Sciatic nerve (tissue), 2 donors: ENCODE measurements around the gene RILPL1. TPM values are rescaled to one million over a fixed set of nuclear protein-coding genes. Genes with fewer than 3 reads are reported as not detected.
A peak's percentile ranks its signal among the peaks of the same experiment; 100 is the strongest.
"Not testable (repeated sequence)": the region's sequence is repeated elsewhere in the genome, so short reads cannot be mapped to it uniquely, and the experiment has no call there.

ENCODE experiments used
- ATAC-seq: fragments of 200-7000 bp; cut with Tn5 transposase; one replicate; pipeline ENCODE4 v1.9.1; 2020; ENCODE audit warnings: mild to moderate bottlenecking, moderate library complexity
- DNase-seq: peaks from one replicate; pipeline ENCODE4 v3.0.0-alpha.2; 2020; ENCODE audit warnings: low spot score
- intact Hi-C: fragments of 100-400 bp; cut with DNase I; formaldehyde crosslinking; loops from one replicate; pipeline ENCODE4 v1.14.2; 2022
- microRNA-seq: library from miRNA; unstranded; fragments of <30 nt; microRNA quantifications from one replicate; pipeline ENCODE4 v1.2.0, GENCODE V29; 2020
- total RNA-seq: library from RNA; stranded (reverse); fragmentation: NEBNext Ultra II Directional; extraction: Animal tissue kit (Norgen Biotek cat#: 25700); gene quantifications from one replicate; pipeline ENCODE4 v1.2.1, GENCODE V29; 2021
- donor health status: DM: no; HTN: no; CAD: no.
- donor health status: DM: no; HTN: no; CAD: no.

Gene RILPL1
- total RNA-seq, 1 donor from 2014 or later: 24.7 TPM

DNA sequence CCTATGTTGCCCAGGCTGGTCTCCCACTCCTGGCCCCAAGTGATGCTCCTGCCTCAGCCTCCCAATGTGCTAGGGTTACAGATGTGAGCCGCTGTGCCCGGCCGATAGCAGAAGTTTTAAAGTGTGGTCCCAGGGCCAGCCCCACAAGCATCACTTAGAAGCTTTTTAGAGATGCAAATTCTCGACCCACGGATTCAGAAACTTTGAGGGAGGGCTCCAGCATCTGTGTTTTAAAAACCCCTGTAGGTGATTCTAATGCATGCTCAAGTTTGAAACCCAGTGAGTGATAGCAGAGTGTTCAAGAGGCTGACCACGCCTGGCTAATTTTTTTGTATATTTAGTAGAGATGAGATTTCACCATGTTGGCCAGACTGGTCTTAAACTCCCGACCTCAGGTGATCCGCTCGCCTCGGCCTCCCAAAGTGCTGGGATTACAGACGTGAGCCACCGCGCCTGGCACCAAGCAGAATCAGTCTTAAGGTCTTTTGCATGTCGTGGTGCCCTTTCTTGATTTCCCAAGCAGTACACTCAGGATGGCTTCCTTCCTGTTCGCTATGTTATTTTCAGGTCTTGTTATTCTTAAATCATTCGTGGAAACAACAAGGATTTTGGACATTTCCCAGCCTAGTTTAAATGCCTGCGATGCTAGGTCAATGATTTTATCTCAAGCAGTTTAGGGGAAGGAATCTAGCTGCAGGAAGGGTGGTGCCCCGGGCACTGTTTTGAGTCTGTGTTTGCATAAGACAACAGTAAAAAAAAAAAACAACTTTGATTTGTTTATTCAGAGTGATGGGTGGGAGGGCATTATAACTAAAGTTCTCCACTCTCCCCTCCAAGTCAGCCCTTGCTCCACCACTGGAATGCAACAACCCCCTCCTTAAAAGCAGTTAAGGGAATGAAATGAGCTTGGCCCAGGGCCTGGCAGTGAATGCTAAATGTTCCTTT, 87.9 kb downstream of the RILPL1 start:
- ATAC-seq: peak; percentile 37
- DNase-seq: no peak
- intact Hi-C loops: no loop called here

DNA sequence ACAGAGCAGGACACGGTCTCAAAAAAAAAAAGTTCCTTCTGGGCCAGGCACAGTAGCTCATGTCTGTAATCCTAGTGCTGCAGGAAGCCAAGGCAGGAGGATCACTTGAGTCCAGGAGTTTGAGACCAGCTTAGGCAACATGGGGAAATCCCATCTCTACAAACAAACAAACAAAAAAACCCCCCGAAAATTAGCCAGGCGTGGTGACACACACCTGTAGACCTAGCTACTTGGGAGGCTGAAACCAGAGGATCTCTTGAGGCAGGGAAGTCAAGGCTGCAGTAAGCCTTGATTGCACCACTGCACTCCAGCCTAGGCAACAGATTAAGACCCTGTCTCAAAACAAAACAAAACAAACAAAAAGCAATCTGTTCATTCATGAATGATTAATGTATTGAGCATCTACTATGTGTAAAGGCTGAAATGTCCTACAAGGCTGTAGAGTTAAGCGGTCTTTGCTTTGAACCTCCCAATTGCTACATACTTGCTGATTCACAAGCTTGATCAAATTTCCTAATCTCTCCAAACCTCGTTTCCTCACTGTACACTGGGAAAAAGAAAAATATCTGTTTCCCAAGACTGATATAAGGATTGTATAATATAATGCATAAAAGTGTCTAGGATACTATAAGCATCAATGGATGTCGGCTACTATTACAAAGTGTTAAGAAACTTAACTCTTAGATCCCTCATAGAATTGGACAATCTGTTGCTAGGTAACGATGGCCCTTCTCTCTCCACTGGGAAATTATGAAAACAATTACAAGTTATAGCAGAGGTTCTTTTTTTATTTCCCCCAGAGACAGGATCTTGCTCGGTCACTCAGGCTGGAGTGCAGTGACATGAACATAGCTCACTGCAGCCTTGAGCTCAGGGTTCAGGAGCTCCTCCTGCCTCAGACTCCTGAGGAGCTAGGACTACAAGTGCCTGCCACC, 89.2 kb downstream of the RILPL1 start:
- ATAC-seq (no peak), DNase-seq (no peak)
- intact Hi-C loops: no loop called here

DNA sequence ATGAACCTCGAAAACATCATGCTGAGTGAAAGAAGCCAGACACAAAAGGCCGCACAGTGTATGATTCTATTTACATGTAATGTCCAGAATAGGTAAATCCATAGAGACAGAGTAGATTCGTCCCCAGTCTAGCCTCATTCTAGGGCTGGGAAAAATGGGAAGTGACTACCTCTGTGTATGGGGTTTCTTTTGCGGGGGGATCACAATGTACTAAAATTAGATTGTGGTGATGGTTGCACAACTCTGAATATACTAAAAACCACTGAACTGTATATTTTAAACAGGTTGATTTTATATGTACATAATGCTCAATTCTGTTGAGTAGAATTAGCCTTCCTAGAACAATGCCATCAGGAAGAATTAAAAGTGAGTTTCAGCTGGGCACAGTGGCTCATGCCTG, 90.7 kb downstream of the RILPL1 start:
- intact Hi-C loops: no loop called here
- ATAC-seq (no peak), DNase-seq (no peak)

DNA sequence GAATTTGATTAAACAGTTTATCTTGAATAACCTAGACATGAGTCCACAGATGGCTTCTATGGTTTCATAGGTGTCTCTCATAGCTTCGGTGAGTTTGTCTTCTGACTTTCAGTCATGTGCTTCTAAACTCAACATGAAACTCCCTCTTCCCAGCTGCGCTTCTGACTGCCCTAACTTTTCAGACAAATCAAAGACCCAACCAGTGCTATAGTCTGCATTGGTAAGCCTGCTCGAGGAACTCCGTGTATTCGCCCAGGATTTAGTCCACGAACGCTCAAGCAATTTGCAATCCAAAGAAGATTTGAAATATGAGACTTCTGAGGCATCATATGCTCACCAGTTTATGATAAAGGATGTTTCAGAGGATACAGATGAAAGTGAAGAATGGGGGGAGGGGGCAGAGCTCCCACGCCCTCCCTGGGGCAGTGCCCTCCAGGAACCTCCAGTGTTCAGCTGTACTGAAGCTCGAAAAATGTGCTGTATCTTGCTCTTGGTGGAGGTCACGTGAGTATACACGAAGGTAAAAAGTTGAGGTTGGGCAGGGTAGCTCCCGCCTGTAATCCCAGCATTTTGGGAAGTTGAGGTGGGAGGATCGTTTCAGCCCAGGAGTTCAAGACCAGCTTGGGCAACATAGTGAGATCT, 91.9 kb downstream of the RILPL1 start:
- intact Hi-C loops: no loop called here
- ATAC-seq (no peak), DNase-seq (no peak)

DNA sequence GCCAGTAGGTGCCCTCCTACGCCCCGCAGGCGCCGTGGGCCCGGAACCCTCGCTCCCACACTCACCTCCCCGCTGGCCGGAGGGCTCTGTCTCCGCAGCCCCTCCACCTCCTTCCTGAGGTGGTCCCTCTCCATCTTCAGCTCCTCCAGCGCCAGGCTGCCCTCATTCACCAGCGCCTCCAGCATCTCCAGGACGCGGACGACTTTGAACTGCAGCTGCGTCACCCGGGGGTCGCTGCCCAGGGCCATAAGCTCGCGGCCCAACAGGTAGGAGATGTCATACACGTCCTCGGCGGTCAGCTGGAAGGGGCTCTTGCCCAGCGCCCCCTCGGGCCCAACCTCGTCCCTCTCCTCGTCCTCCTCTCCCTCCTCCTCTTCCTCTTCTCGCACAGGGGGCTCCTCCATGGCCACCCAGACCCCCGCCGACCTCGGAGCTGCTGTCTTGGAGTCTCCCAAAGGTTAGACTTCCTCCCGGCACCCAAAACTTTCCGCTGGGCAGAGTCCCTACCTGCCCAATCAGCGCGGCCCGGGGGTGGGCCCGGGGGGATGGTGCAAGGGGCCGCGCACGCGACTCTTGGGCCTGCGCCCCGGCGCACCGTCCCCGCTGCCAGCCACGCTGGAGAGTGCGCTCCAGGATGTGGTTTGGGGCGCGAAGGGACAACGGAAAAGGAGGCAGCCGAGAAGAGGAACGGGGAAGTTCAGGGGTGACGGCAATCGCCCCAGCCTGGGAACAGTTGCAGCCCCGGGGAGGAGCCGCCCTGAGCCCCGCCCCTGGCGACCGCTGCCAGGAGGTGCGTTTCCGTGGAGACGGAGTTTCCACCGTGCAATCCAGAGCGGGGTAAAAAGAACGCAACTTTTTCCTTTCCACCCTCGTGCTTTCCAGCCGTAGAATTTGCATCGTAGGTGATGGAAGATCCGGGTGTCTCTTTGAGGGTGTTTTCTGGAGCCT, 97.2 kb downstream of the RILPL1 start, which contains the start of gene RILPL2:
RILPL2 (minus strand) TSS at position 668 of the 948 bp plus-strand sequence; CDS start at position 404, 264 bp downstream.
- ATAC-seq: peak; percentile 97
- intact Hi-C loops: no loop called here
- DNase-seq: peak; percentile 94

DNA sequence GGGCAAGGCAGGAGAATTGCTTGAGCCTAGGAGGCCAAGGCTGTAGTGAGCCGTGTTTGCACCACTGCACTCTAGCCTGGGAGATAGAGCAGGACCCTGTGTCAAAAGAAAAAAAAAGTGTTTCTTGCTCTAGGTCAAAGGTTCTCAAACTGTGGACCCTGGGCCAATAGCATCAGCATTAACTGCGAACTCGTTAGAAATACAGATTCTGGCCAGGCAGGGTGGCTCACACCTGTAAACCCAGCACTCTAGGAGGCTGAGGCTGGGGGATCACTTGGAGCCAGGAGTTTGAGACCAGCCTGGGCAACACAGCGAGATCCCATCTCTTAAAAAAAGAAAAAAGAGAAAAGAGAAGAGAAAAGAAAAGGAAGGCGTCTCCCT, 97.9 kb downstream of the RILPL1 start:
- intact Hi-C loops: no loop called here
- DNase-seq: no peak
- ATAC-seq: no peak

DNA sequence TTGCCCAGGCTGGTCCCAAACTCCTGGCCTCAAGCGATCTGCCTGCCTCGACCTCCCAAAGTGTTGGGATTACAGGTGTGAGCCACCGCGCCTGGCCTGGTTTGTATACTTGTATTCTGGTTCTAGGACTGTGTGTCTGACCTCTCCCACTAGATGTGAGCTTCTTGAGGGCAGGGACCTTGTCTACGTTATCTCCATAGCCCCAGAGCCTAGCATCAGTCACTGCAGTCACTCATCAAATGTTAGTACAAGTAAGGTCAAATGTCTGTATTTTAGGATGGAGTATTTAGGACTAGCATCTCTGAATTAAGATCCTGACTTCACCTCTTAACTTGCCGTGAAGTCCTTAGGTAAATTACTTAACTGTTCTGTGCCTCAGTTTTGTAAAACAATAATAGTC, 99.9 kb downstream of the RILPL1 start:
- ATAC-seq (no peak), DNase-seq (no peak)
- intact Hi-C loops: no loop called here

DNA sequence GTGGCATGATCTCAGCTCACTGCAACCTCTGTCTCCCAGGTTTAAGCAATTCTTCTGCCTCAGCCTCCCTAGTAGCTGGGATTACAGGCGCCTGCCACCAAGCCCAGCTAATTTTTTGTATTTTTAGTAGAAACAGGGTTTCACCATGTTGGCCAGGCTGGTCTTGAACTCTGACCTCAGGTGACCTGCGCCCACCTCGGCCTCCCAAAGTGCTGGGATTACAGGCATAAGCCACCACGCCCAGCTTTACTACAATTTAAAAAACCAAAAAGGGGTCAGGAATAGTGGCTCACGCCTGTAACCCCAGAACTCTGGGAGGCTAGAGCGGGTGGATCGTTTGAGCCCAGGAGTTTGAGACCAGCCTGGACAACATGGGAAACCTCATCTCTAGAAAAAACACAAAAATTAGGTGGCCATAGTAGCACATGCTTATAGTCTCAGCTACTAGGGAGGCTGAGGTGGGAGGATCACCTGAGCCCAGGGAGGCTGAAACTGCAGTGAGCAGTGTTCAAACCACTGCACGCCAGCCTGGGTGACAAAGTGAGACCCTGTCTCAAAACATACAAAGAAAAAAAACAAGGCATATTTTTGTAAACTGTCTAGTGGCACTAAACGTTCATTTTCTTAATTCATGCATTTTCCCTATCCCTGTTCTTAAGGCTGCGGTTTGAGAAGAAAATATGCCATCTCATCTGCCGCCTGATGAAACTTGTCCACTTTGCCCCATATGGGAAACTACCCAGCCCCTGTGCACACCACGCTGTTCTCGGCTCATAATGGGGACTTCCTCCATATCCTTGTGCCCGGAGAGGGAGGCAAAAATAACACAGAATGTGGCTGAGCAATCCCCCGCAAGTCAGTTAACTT, 101.3 kb downstream of the RILPL1 start:
- DNase-seq, intact Hi-C loops, ATAC-seq: not testable (repeated sequence)

DNA sequence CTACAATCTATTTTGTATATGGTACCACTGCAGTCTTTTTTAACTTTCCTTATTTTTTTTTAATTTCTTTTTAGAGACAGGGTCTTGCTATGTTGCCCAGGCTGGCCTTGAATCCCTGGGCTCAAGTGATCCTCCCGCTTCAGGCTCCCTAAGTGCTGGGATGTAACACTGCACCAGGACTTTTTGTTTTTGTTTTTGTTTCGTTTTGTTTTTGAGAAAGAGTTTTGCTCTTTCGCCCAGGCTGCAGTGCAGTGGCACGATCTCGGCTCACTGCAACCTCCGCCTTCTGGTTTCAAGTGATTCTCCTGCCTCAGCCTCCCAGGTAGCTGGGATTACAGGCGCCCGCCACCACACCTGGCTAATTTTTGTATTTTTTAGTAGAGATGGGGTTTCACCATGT, 104.4 kb downstream of the RILPL1 start:
- intact Hi-C loops, DNase-seq, ATAC-seq: not testable (repeated sequence)

DNA sequence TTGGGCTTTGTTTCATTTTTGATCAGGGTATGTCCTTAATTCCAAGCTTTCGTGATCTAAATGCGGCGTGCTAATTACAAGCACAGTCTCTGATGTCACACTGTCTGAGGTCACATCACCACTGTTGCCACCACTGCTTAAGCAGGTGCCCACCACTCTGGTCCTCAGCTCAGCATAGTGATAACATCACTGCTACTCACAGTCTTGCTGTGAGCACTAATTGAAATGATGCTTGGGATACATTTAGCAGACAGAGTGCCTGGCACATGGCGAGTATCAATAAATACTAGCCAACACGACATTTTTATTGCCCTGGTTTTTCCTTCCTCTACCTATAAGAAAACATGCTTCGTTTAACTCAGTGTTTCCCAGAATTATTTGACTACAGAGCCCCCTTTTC, 104.9 kb downstream of the RILPL1 start:
- ATAC-seq (no peak), DNase-seq (no peak)
- intact Hi-C loops: no loop called here

DNA sequence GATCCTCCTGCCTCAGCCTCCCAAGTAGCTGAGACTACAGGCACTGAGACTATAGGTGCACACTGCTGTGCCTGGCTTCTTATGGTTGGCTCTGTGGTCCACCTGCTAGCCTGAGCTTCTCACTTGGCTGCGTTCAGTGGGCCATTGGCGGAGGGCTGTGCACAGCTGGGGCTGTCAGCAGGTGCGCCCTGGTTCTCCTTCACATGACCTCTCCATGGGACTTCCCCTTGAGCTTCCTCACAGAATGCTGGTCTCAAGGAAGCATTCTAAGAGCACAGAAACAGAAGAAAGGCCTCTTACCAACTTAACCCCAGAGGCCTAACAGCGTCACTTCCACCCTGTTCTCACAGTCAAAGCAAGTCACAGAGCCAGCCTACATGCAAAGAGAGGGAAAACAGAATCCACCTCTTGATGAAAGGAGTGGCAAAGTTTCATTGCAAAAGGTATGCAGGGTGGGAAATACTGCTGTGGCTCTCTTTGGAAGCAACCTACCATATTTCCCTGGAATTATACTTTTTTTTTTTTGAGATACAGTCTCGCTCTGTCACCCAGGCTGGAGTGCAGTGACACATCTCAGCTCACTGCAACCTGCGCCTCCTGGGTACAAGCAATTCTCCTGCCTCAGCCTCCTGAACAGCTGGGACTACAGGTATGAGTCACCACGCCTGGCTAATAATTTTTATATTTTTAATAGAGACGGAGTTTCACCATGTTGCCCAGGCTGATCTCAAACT, 106.3 kb downstream of the RILPL1 start:
- intact Hi-C loops: no loop called here
- no peak for ATAC-seq
- DNase-seq: no peak

DNA sequence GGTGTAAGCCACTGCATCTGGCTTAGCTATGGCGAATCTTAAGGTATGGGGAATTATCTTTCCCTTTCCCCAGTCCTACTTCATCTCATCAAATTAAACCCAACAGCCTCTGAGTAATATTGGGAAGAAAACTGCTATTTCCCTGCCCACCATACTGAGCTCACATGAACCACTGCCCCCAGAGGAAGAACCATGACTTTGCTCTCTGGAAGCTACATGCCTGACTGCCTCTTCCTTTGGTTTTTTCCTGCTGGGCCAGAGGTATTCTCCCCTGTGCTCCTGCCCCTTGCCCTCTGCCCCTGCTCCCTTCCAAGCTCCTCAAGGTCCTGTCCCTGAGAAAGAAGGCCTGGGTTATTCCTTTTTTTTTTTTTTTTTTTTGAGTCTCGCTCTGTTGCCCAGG, 112.2 kb downstream of the RILPL1 start:
- ATAC-seq (no peak), DNase-seq (no peak)
- intact Hi-C loops: no loop called here

Small RNA genes lying within 50 kb of the gene (microRNA-seq; reads per million reads assigned to microRNA genes)
- not detected for gene MIR3908

Other genes with a start within 250 kb of the RILPL1 start
- gene SBNO1, start 168.9 kb downstream of the RILPL1 start, total RNA-seq: 32.3 TPM
- gene KMT5A, start 149.6 kb downstream of the RILPL1 start, total RNA-seq: 41.5 TPM
- gene RILPL2, start 97.0 kb downstream of the RILPL1 start, total RNA-seq: 5.3 TPM
- gene SNRNP35, start 75.6 kb downstream of the RILPL1 start, total RNA-seq: 26.9 TPM
- 127 TPM for gene TMED2, start 50.8 kb upstream of the RILPL1 start, total RNA-seq
- 22.6 TPM for gene DDX55, start 68.4 kb upstream of the RILPL1 start, total RNA-seq
- gene EIF2B1, start 100.0 kb upstream of the RILPL1 start, total RNA-seq: 37.1 TPM
- 20.4 TPM for gene GTF2H3, start 100.1 kb upstream of the RILPL1 start, total RNA-seq
- gene TCTN2, start 137.4 kb upstream of the RILPL1 start, total RNA-seq: 14.0 TPM
- 28.8 TPM for gene ATP6V0A2, start 178.6 kb upstream of the RILPL1 start, total RNA-seq
- 0.76 TPM for gene DNAH10, start 228.6 kb upstream of the RILPL1 start, total RNA-seq